ENCODE data around the gene FHOD3.

Gene FHOD3

GRCh38 chr18:36560187-36560586 is 262.7 kb downstream of the FHOD3 start:
- Histone ChIP-seq H3K27ac (replicated peaks) (no peak overlapping the region), H3K27me3 (ENCODE audit: insufficient read depth, poor library complexity, severe bottlenecking) (no peaks in the 10 kb centered on the region), H3K4me3 (replicated peaks; ENCODE audit: insufficient read depth, low read length) (no peak overlapping the region)
- DNase-seq (ENCODE audit: low read depth in 1 of 2, low spot score in 1 of 2): no peak
- no peak for TF ChIP-seq GABPA (IDR thresholded peaks at IDR 0.05; ENCODE audit: low read depth)
- TF ChIP-seq POLR2AphosphoS5 (IDR thresholded peaks at IDR 0.05; ENCODE audit: low read depth): no peak
- TF ChIP-seq CTCF (IDR thresholded peaks at IDR 0.05; ENCODE audit: insufficient read depth, low read length): no peak
- no peak for TF ChIP-seq REST (IDR thresholded peaks at IDR 0.05; ENCODE audit: insufficient replicate concordance, low read depth)
- no peak for TF ChIP-seq SPI1 (IDR thresholded peaks at IDR 0.05; ENCODE audit: borderline replicate concordance, low read depth)

- H3K27me3 ChIP-seq (ENCODE audit: insufficient read depth, poor library complexity, severe bottlenecking): peaks cover 4% of the 10 kb centered on the region
- no peak overlapping the region for H3K27ac ChIP-seq (replicated peaks)
- DNase-seq (ENCODE audit: low read depth in 1 of 2, low spot score in 1 of 2): no peak
- no peak overlapping the region for H3K4me3 ChIP-seq (replicated peaks; ENCODE audit: insufficient read depth, low read length)
- TF ChIP-seq POLR2AphosphoS5 (IDR thresholded peaks at IDR 0.05; ENCODE audit: low read depth) (no peak), CTCF (IDR thresholded peaks at IDR 0.05; ENCODE audit: insufficient read depth, low read length) (no peak), SPI1 (IDR thresholded peaks at IDR 0.05; ENCODE audit: borderline replicate concordance, low read depth) (no peak), GABPA (IDR thresholded peaks at IDR 0.05; ENCODE audit: low read depth) (no peak), REST (IDR thresholded peaks at IDR 0.05; ENCODE audit: insufficient replicate concordance, low read depth) (no peak)
These were observed 263.5 kb downstream of the FHOD3 start for GRCh38 chr18:36561046-36561445.

GRCh38 chr18:36564841-36565240 is 267.3 kb downstream of the FHOD3 start:
- Histone ChIP-seq H3K27me3 (ENCODE audit: insufficient read depth, poor library complexity, severe bottlenecking) (peaks cover 4% of the 10 kb centered on the region), H3K27ac (replicated peaks) (no peak overlapping the region), H3K4me3 (replicated peaks; ENCODE audit: insufficient read depth, low read length) (no peak overlapping the region)
- TF ChIP-seq REST (IDR thresholded peaks at IDR 0.05; ENCODE audit: insufficient replicate concordance, low read depth) (no peak), CTCF (IDR thresholded peaks at IDR 0.05; ENCODE audit: insufficient read depth, low read length) (no peak), GABPA (IDR thresholded peaks at IDR 0.05; ENCODE audit: low read depth) (no peak), POLR2AphosphoS5 (IDR thresholded peaks at IDR 0.05; ENCODE audit: low read depth) (no peak)
- DNase-seq (ENCODE audit: low read depth in 1 of 2, low spot score in 1 of 2): no peak
